ENCODE results near the gene ZNHIT2. TPM values are rescaled to one million over a fixed set of nuclear protein-coding genes. Genes with fewer than 3 reads are reported as not detected.

The ZNHIT2 gene
- total and polyA plus RNA-seq, 2 of the 13 experiments (the other 11 are each of a cell fraction or from before 2014, with no cell fraction given) = 1.1 to 6.5 TPM

- no peak overlapping the region for H3K27ac ChIP-seq (ENCODE audit: extremely low read length, insufficient read depth, low read length)
- peaks cover 34 to 50% of the 10 kb centered on the region in 2 experiments for H3K36me3 ChIP-seq (replicated peaks in 1 of 2; ENCODE audit: control insufficient read depth in 1 of 2, insufficient read depth in 2 of 2, low read length in 2 of 2)
- POLR2A ChIA-PET = interaction anchor here (0.8 to 5.1 kb wide), 9 partner anchors 10 to 49 kb away, joined by 3 to 105 read pairs (median 23); partner anchors contain the start of genes CAPN1, FAU, MRPL49 and TM7SF2
- WGBS (ENCODE audit: low lambda C conversion rate) = 88% methylated on average over 4 of the region's 10 CpGs
- peak overlapping the region; percentile 85 to 94 (median 92); a peak in 4 of 6 replicates for H3K4me3 ChIP-seq (replicated peaks in 1 of 3; ENCODE audit: insufficient read depth in 1 of 3, low read depth in 2 of 3, low read length in 3 of 3)
- no peaks in the 10 kb centered on the region for H3K9me3 ChIP-seq (ENCODE audit: low read length)
- intact Hi-C loops (cut with micrococcal nuclease; ENCODE audit: unreplicated experiment) (no loop called here), in situ Hi-C loops (cut with HindIII; ENCODE audit: extremely low pct_ligation_motif_present, low pct_unique_long_range_greater_than_20kb) (no loop called here)
- H3K4me1 ChIP-seq (ENCODE audit: insufficient read depth, low read length) = peaks cover 25% of the 10 kb centered on the region
- TF ChIP-seq AGO2 (optimal IDR thresholded peaks at IDR 0.05; ENCODE audit: low read depth, low read length) = peak; percentile 24
- TF ChIP-seq CEBPB (IDR thresholded peaks at IDR 0.05; ENCODE audit: borderline replicate concordance, low read depth, low read length) = no peak
- TF ChIP-seq ZNF547 (CRISPR knock-in tag; IDR thresholded peaks at IDR 0.05) = peak; percentile 44; the same call in 1 of the 2 replicates
- peaks cover 26% of the 10 kb centered on the region for H3K79me2 ChIP-seq (ENCODE audit: insufficient read depth, low read length)
- no peaks in the 10 kb centered on the region; a peak in 1 of 5 replicates for H3K27me3 ChIP-seq (ENCODE audit: control insufficient read depth in 1 of 2, insufficient read depth in 2 of 2, low read length in 2 of 2)
- FAIRE-seq = no peak
- no peak for ATAC-seq
- peaks cover 17% of the 10 kb centered on the region for H4K20me1 ChIP-seq (ENCODE audit: insufficient read depth, low read length)
- CTCF ChIA-PET (ENCODE audit: low intra/inter-chr PET ratio, low total read pairs) = interaction anchor here (1.3 kb wide), 1 partner anchor 48 kb away, joined by 3 read pairs; no protein-coding TSS in a partner anchor
- no peak for DNase-seq (ENCODE audit: low spot score)
- H2AFZ ChIP-seq (ENCODE audit: low read length) = no peak overlapping the region
- peak overlapping the region; percentile 92 for H3K4me2 ChIP-seq (ENCODE audit: low read depth, low read length)
- H3K9ac ChIP-seq (ENCODE audit: insufficient read depth, low read depth, low read length) = 0 out of 2 replicates have a peak overlapping the region, but pooled peaks have one; percentile 7
- no TSS peak for BruUV-seq (replicated peaks)
Measured at GRCh38 chr11:65132238-65132987, 14.9 kb upstream of the ZNHIT2 start.

- peaks cover 25% of the 10 kb centered on the region for H3K4me1 ChIP-seq (ENCODE audit: insufficient read depth, low read length)
- intact Hi-C loops (cut with micrococcal nuclease; ENCODE audit: unreplicated experiment) (no loop called here), in situ Hi-C loops (cut with HindIII; ENCODE audit: extremely low pct_ligation_motif_present, low pct_unique_long_range_greater_than_20kb) (no loop called here)
- no peak overlapping the region for H2AFZ ChIP-seq (ENCODE audit: low read length)
- H3K9me3 ChIP-seq (ENCODE audit: low read length) = no peaks in the 10 kb centered on the region
- no peak overlapping the region for H3K4me3 ChIP-seq (replicated peaks in 1 of 3; ENCODE audit: insufficient read depth in 1 of 3, low read depth in 2 of 3, low read length in 3 of 3)
- ATAC-seq (no peak), FAIRE-seq (no peak), DNase-seq (ENCODE audit: low spot score) (no peak)
- no peak overlapping the region for H3K9ac ChIP-seq (ENCODE audit: insufficient read depth, low read depth, low read length)
- H3K36me3 ChIP-seq (replicated peaks in 1 of 2; ENCODE audit: control insufficient read depth in 1 of 2, insufficient read depth in 2 of 2, low read length in 2 of 2) = peaks cover 34 to 54% of the 10 kb centered on the region in 2 experiments
- no peak overlapping the region for H3K4me2 ChIP-seq (ENCODE audit: low read depth, low read length)
- peaks cover 26% of the 10 kb centered on the region for H3K79me2 ChIP-seq (ENCODE audit: insufficient read depth, low read length)
- no peaks in the 10 kb centered on the region; a peak in 1 of 5 replicates for H3K27me3 ChIP-seq (ENCODE audit: control insufficient read depth in 1 of 2, insufficient read depth in 2 of 2, low read length in 2 of 2)
- H3K27ac ChIP-seq (ENCODE audit: extremely low read length, insufficient read depth, low read length) = no peak overlapping the region
- POLR2A ChIA-PET = interaction anchor here (0.8 to 2.7 kb wide), 4 partner anchors 10 to 50 kb away, joined by 3 to 20 read pairs (median 7); partner anchors contain the start of genes CAPN1, FAU and MRPL49
- 99% methylated on average over 5 of the region's 6 CpGs for WGBS (ENCODE audit: low lambda C conversion rate)
- no TSS peak for BruUV-seq (replicated peaks)
- CTCF ChIA-PET (ENCODE audit: low intra/inter-chr PET ratio, low total read pairs) = no interaction called here
- no peak for TF ChIP-seq ZNF644 (CRISPR knock-in tag; IDR thresholded peaks at IDR 0.05; ENCODE audit: low read depth)
- TF ChIP-seq MYNN (CRISPR knock-in tag; IDR thresholded peaks at IDR 0.05; ENCODE audit: low read depth) = no peak
- no peak for TF ChIP-seq SMARCC2 (IDR thresholded peaks at IDR 0.05)
- TF ChIP-seq FOXK2 (IDR thresholded peaks at IDR 0.05) = no peak
- no peak for TF ChIP-seq NR2F1 (CRISPR knock-in tag; IDR thresholded peaks at IDR 0.05)
- no peak for TF ChIP-seq TAF1 (CRISPR knock-in tag; IDR thresholded peaks at IDR 0.05)
- no peak for TF ChIP-seq SETDB1 (CRISPR knock-in tag; IDR thresholded peaks at IDR 0.05; ENCODE audit: borderline replicate concordance)
- no peak for TF ChIP-seq HOXA9 (CRISPR knock-in tag; IDR thresholded peaks at IDR 0.05; ENCODE audit: borderline replicate concordance)
- no peak for TF ChIP-seq TFAP4 (IDR thresholded peaks at IDR 0.05; ENCODE audit: borderline replicate concordance, low read depth)
- TF ChIP-seq, protein P1, sequence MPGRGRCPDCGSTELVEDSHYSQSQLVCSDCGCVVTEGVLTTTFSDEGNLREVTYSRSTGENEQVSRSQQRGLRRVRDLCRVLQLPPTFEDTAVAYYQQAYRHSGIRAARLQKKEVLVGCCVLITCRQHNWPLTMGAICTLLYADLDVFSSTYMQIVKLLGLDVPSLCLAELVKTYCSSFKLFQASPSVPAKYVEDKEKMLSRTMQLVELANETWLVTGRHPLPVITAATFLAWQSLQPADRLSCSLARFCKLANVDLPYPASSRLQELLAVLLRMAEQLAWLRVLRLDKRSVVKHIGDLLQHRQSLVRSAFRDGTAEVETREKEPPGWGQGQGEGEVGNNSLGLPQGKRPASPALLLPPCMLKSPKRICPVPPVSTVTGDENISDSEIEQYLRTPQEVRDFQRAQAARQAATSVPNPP (CRISPR knock-in tag; IDR thresholded peaks at IDR 0.05) = no peak
- TF ChIP-seq ZNF329 (CRISPR knock-in tag; IDR thresholded peaks at IDR 0.05; ENCODE audit: low read depth) = no peak
- no peak for TF ChIP-seq ZNF30 (CRISPR knock-in tag; IDR thresholded peaks at IDR 0.05)
- no peak for TF ChIP-seq ZNF446 (CRISPR knock-in tag; IDR thresholded peaks at IDR 0.05)
- no peak for TF ChIP-seq SAFB2 (CRISPR knock-in tag; IDR thresholded peaks at IDR 0.05; ENCODE audit: borderline replicate concordance, low read depth)
- peaks cover 17% of the 10 kb centered on the region for H4K20me1 ChIP-seq (ENCODE audit: insufficient read depth, low read length)
Measured at GRCh38 chr11:65131895-65132237, 14.4 kb upstream of the ZNHIT2 start.
